Rectal smooth muscle tissue (tissue), 1 donor: ENCODE results near the gene HNMT.
A peak's percentile ranks its signal among the peaks of the same experiment; 100 is the strongest.
"Not testable (repeated sequence)": the region's sequence is repeated elsewhere in the genome, so short reads cannot be mapped to it uniquely, and the experiment has no call there.

Experiments used
- H3K27ac ChIP-seq: one replicate; pipeline ENCODE4 v1.7.0; 2013; ENCODE audit warnings: low read depth, low read length, inconsistent platforms
- H3K27me3 ChIP-seq: one replicate; pipeline ENCODE4 v1.7.0; 2013; ENCODE audit warnings: low read length; ENCODE audit not compliant: control insufficient read depth, insufficient read depth
- H3K36me3 ChIP-seq: one replicate; pipeline ENCODE4 v1.7.0; 2013; ENCODE audit warnings: low read length; ENCODE audit not compliant: control insufficient read depth, insufficient read depth
- H3K4me1 ChIP-seq: one replicate; pipeline ENCODE4 v1.7.0; 2013; ENCODE audit warnings: low read length; ENCODE audit not compliant: control insufficient read depth, insufficient read depth
- H3K4me3 ChIP-seq: one replicate; pipeline ENCODE4 v1.7.0; 2013; ENCODE audit warnings: low read length
- H3K9ac ChIP-seq: one replicate; pipeline ENCODE4 v1.7.0; 2013; ENCODE audit warnings: low read length

The HNMT gene

DNA sequence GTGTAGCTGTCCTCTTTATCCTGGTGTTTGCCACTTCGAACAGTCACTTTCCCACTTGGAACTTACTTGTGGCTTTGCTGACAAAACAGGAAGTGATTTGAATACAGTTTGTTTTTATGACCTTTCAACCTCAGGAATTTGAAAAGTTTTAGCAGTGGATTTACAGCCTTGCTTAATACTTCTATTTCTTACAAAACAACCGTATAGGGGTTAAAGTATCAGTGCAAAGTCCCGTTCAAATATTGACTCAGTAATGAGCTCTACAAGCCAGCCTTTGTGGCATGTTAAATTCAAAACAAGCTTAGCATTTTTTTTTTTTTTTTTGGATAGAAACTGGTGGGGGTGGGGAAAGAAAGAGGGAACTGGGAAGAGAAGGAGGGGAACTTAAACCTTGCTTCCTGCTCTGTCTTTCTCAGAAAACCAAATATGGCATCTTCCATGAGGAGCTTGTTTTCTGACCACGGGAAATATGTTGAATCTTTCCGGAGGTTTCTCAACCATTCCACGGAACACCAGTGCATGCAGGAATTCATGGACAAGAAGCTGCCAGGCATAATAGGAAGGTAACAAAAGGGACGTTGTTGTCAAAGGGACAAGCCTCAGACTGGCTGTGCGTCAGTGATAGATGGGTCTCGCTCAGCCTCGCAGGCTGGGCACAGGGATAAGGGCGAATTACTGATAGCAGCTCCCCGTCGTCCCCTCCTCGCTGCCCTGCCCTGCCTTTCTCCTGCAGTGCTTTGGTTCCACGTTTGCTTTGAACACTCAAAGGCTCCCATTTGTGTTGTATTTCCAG lies at the start of gene HNMT:
Gene HNMT, plus strand, starts transcription at position 408 of the 793 bp plus-strand sequence. Its CDS starts 19 bp downstream, at position 427.
- Histone ChIP-seq H3K27me3 (no peaks in the 10 kb centered on the region), H3K36me3 (no peaks in the 10 kb centered on the region), H3K4me3 (peak within 1 kb of the TSS; percentile 95), H3K27ac (peak within 1 kb of the TSS; percentile 83), H3K4me1 (peaks cover 7% of the 10 kb centered on the region), H3K9ac (peak within 1 kb of the TSS; percentile 61)

DNA sequence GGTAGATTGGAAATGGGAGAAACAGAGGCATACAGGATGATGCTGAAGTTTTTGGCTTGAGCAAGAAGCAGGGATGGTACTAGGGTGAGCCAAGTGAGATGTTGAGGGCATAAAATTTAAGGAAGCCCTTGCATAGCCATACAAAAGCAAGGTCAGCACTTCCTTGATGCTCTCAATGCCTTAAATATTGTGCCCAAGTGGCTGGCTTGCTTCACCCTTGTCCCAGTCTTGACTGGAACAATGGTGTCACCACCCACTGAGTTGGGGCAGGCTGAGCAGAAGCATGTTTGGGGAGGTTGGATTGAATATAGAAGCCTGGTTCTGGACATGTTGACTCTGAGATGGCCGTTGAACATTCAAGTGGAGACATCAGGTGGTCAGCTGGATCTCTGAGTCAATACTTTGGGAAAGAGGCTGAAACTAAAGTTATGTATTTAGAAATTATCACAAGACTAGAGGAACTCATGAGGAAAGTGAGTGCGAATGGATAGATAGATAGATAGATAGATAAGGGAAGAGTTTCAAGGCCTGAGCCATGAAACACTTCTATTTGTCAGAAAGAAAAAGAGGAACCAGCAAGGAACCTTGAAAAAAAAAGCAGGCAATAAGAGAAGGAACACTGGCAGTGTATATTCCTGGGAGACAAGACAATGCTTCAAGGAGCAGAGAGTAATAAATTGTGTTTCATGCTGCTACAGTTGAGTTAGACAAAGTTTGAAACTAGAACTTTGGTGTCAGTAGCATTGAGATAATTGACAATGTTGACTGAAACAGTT lies 43.0 kb upstream of the HNMT start:
- Histone ChIP-seq H3K27ac (no peak overlapping the region), H3K9ac (no peak overlapping the region), H3K4me1 (no peaks in the 10 kb centered on the region), H3K36me3 (no peaks in the 10 kb centered on the region), H3K27me3 (no peaks in the 10 kb centered on the region), H3K4me3 (no peak overlapping the region)

DNA sequence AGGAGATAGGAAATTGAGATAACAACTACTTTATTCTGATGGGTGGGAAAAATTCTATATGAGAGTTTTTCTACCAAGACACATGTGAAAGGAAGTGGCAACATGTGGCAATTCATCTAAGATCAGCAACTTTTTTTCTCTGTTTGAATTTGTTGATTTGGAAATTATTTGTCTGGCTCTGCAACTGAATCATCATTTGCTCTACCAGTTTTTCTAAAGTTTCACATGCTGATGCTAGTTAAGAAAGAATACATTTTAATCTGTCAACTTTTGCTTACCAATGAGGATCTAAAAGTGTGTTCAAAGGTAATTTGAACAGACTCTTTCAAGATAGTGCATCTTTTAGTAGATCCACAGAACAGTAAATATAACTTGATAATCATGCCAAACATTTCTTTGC lies 42.1 kb upstream of the HNMT start:
- H3K27ac ChIP-seq, H3K4me1 ChIP-seq, H3K9ac ChIP-seq, H3K27me3 ChIP-seq, H3K36me3 ChIP-seq, H3K4me3 ChIP-seq: not testable (repeated sequence)

DNA sequence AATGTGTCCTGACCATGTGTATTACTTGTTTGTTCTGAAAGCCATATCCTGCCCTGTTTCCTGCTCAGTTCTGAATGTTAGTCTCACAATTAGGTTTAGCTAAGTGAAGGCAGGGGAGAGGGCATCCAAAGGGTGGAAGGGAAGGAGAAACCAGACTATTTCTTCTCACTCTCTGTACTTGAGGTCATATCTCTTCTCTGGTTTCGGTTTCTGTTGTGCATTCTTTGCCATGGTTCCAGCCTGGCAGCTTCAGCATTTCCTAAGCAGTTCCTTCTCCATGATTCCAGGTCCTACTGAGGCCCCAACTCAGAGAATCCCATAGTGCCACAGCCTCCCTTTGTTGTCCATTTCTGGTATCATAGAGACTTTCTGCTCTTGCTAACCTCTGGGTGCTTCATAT lies 40.3 kb upstream of the HNMT start:
- no peak overlapping the region for H3K9ac ChIP-seq
- no peak overlapping the region for H3K4me3 ChIP-seq
- H3K27ac ChIP-seq, result no peak overlapping the region
- no peaks in the 10 kb centered on the region for H3K36me3 ChIP-seq
- no peaks in the 10 kb centered on the region for H3K27me3 ChIP-seq
- H3K4me1 ChIP-seq, result no peaks in the 10 kb centered on the region

DNA sequence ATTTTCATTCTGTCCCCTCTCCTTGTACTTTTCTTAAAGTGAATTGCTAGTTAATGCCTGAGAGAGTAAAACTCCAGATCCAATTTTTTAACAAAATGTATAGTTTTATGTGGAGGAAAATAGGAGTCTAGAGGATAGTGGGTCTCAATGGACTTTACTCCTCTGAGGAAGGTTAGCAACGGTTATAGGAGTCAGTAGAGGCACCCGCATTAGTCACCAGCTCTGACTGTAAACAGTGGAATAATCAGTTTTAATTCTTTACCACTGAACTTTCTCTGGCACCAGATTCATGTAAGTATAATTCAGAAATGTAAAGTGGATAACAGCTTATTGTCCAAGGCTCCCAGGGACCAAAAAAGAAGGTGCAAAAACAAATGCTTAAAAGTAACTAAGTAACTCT lies 38.7 kb upstream of the HNMT start:
- H3K27me3 ChIP-seq, result no peaks in the 10 kb centered on the region
- no peak overlapping the region for H3K27ac ChIP-seq
- no peaks in the 10 kb centered on the region for H3K36me3 ChIP-seq
- no peak overlapping the region for H3K4me3 ChIP-seq
- H3K9ac ChIP-seq, result no peak overlapping the region
- no peaks in the 10 kb centered on the region for H3K4me1 ChIP-seq

DNA sequence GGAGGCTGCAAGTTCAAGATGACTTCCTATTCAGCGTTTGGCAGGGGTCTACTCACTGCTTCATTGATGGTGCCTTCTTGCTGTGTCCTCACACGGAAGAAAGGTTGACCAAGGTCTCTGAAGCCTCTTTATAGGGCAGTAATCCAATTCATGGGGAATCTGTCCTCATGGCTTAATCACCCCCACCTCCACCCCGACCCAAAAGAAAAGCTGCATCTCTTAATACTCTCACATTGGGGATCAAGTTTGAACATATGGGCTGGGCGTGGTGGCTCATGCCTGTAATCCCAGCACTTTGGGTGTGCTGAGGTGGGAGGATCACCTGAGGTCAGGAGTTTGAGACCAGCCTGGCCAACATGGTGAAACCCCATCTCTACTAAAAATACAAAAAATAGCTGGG lies 36.4 kb upstream of the HNMT start:
- Histone ChIP-seq H3K36me3 (no peaks in the 10 kb centered on the region), H3K27ac (no peak overlapping the region), H3K9ac (no peak overlapping the region), H3K4me3 (no peak overlapping the region), H3K4me1 (no peaks in the 10 kb centered on the region), H3K27me3 (no peaks in the 10 kb centered on the region)

DNA sequence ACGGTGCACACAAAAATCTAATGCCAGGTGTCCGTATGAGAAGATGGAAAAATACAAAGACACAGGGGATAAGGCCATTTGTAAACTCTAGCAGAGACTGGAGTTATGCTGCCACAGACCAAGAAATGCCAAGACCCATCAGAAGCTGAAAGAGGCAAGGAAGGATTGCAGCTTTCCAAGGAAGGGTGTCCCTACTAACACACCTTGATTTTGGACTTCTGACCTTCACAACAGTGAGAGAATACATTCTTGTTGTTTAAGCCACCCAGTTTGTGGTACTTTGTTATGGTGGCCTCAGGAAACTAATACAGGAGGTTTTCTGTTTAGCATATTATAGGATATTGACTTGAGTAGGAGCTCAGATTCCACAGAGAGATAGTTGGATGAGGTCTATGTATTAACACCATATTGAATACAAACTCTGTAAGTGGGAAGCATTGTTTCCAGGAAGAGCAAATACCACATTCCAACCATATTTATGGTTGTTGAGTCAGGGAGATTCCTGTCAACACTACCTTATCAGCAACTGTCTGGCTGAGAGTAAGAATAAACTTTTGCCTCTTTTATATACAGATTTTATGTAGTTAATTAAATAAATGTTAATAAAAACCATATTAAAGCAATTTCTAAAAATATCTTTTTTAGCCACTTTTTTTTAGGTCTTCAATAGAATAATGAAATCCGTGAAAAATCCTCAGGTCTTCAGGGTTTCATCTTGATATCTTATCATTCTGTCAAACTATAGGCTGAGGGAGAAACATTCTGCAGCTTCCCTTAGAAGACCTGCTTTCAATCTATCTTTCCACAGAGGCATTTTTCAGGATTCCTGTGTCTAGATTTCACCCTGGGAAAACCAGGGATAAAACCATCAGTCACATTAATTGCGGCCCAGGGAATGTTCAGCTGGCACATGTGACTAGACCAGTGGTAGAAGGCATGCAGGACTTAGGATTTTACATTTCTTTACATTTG lies 35.4 kb upstream of the HNMT start:
- no peak overlapping the region for H3K27ac ChIP-seq
- no peaks in the 10 kb centered on the region for H3K27me3 ChIP-seq
- no peak overlapping the region for H3K9ac ChIP-seq
- no peaks in the 10 kb centered on the region for H3K4me1 ChIP-seq
- no peaks in the 10 kb centered on the region for H3K36me3 ChIP-seq
- H3K4me3 ChIP-seq, result no peak overlapping the region

DNA sequence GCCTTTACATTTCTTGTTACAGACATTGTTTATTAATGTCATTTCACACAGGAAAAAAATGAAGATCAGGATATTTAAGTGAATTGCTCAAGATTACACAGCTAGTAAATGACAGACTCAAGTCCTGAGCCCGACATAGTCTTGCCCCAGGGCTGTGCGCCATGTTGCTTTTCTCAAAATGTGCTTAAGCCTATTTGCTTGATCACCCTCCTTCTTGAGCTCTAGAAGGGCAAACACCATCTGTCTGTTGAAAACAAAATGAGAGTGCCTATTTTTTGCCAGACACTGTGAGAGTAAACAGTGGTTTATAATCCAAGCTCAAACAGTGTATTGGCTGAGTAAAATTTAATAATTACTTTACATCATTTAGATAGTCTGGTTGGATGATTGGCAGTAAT lies 34.8 kb upstream of the HNMT start:
- H3K36me3 ChIP-seq, result no peaks in the 10 kb centered on the region
- H3K27ac ChIP-seq, result no peak overlapping the region
- H3K9ac ChIP-seq, result no peak overlapping the region
- H3K27me3 ChIP-seq, result no peaks in the 10 kb centered on the region
- H3K4me1 ChIP-seq, result no peaks in the 10 kb centered on the region
- H3K4me3 ChIP-seq, result no peak overlapping the region

DNA sequence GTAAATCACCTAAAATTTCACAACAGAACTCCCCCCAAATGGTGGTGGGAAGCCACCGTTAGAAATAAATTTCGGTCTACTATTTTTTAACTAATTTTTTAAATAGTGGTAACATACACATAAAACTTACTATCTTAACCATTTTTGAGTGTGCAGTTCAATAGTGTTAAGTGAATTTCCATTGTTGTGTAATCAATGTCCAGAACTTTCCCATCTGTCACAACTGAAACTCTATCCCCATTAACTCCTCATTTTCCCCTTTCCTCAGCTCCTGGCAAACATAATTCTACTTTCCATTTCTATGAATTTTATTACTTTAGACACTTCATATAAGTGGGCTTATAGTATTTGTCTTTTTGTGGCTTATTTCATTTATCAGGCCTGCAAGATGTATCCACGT lies 34.1 kb upstream of the HNMT start:
- no peaks in the 10 kb centered on the region for H3K36me3 ChIP-seq
- no peak overlapping the region for H3K4me3 ChIP-seq
- no peaks in the 10 kb centered on the region for H3K4me1 ChIP-seq
- no peaks in the 10 kb centered on the region for H3K27me3 ChIP-seq
- no peak overlapping the region for H3K27ac ChIP-seq
- H3K9ac ChIP-seq, result no peak overlapping the region

DNA sequence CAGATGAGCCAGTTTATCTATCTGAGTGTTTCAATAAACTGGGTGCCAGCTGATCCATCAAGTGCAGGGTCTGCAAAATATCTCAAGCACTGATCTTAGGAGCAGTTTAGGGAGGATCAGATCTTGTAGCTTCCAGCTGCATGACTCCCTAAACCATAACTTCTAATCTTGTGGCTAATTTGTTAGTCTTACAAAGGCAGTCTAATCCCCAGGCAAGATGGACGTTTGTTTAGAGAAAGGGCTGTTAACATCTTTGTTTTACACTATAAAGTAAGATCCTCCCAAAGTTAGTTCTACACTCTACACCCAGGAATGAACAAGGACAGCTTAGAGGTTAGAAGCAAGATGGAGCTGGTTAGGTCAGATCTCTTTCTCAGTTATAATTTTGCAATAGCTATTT lies 28.7 kb upstream of the HNMT start:
- H3K36me3 ChIP-seq, result no peaks in the 10 kb centered on the region
- H3K9ac ChIP-seq, result no peak overlapping the region
- no peaks in the 10 kb centered on the region for H3K27me3 ChIP-seq
- no peaks in the 10 kb centered on the region for H3K4me1 ChIP-seq
- H3K27ac ChIP-seq, result no peak overlapping the region
- no peak overlapping the region for H3K4me3 ChIP-seq

DNA sequence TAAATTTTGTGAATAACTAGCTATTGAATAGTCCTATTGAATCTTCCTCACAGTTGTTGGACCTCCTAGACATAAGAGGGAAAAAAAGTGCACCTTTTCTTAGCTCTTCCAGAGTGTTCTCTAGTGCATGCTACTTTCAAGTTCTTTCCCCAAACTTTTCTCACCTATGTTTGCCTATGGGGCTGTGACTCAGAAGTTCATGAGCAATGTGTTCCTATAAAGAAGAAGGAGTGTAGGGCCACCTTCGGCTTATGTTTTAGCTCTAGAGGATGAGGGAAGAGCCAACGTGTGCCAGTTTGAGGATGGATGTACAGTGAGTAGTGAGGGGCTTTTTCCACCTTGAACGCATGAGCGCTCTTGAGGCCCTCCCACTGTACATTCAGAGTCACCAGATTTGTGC lies 27.0 kb upstream of the HNMT start:
- Histone ChIP-seq H3K36me3 (no peaks in the 10 kb centered on the region), H3K4me1 (no peaks in the 10 kb centered on the region), H3K9ac (no peak overlapping the region), H3K27me3 (no peaks in the 10 kb centered on the region), H3K27ac (no peak overlapping the region), H3K4me3 (no peak overlapping the region)

DNA sequence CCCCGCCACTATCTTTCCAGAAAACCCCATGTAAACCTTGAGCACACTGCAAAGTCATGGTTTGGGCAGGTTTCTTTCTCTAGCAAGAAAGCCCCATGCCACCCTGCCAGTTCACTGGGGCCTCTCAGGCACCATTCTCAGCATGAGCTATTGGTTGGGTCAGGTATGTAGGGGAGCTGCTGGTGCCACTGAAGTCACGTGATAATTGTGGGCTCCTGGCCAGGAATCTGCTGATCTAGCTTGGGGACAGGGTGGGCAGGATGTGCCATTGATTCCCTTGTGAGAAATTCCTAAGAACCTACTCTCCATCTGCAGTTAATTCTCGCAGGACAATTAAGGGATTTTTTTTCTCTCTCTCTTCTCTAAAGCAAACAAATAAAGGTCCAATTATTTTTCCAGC lies 26.5 kb upstream of the HNMT start:
- H3K36me3 ChIP-seq, result no peaks in the 10 kb centered on the region
- H3K27me3 ChIP-seq, result no peaks in the 10 kb centered on the region
- H3K9ac ChIP-seq, result no peak overlapping the region
- H3K27ac ChIP-seq, result no peak overlapping the region
- no peak overlapping the region for H3K4me3 ChIP-seq
- no peaks in the 10 kb centered on the region for H3K4me1 ChIP-seq
